Endothelial cell of umbilical vein (primary cell): ENCODE data around the gene FADS2. TPM values are rescaled to one million over a fixed set of nuclear protein-coding genes. Genes with fewer than 3 reads are reported as not detected.

Experiments used
- BruUV-seq: library from RNA; stranded (reverse); fragments of 400-500 nt; replicated peaks from 2 replicates; lab custom pipeline; 2021; lab: Mats Ljungman, UMichigan
- CTCF ChIA-PET: fragments of 300-600, 350-600 bp; sonication (Branson Sonifier 250); formaldehyde crosslinking; loops from one replicate; lab custom pipeline; 2021; ENCODE audit warnings: antibody characterized with exemption, inconsistent platforms; lab: Charles Lee
- POLR2A ChIA-PET: fragments of 300-600, 350-600 bp; sonication (Branson Sonifier 250); formaldehyde crosslinking; loops from one replicate; lab custom pipeline; 2021; ENCODE audit warnings: antibody characterized with exemption, inconsistent platforms; lab: Charles Lee
- DNase-seq: peaks from one replicate; pipeline ENCODE4 v3.0.0-alpha.2; 2011; ENCODE audit warnings: low read depth, low spot score
- FAIRE-seq: peaks from 2 replicates; lab custom pipeline; 2011; peaks lifted over from hg19 to GRCh38; lab: Jason Lieb, UNC
- H2AFZ ChIP-seq: 2 replicates; pipeline ENCODE4 v1.6.0; 2012; ENCODE audit warnings: low read depth, low read length, control low read depth, inconsistent platforms
- H3K27ac ChIP-seq: 2 replicates; pipeline ENCODE4 v1.5.1; 2011; ENCODE audit warnings: low read depth, mild to moderate bottlenecking, control low read depth, low read length, moderate library complexity; ENCODE audit not compliant: insufficient read depth
- H3K27me3 ChIP-seq, 2 experiments: 2 replicates each; pipeline versions ENCODE4 v1.6.0 to v1.6.1; 2011; ENCODE audit warnings: low read length in 2 of 2, mixed read lengths in 1 of 2; ENCODE audit not compliant: control insufficient read depth in 2 of 2, insufficient read depth in 2 of 2
- H3K36me3 ChIP-seq, 2 experiments: 2 replicates in 1 of 2; 3 replicates in 1 of 2; pipeline ENCODE4 v1.5.1; 2011; ENCODE audit warnings: low read length in 2 of 2, mild to moderate bottlenecking in 1 of 2, moderate library complexity in 1 of 2; ENCODE audit not compliant: control insufficient read depth in 2 of 2, insufficient read depth in 2 of 2; ENCODE audit errors: extremely low read depth in 1 of 2
- H3K4me1 ChIP-seq: 3 replicates; pipeline ENCODE4 v1.5.1; 2011; ENCODE audit warnings: mild to moderate bottlenecking, low read length; ENCODE audit not compliant: control insufficient read depth, insufficient read depth; ENCODE audit errors: extremely low read depth
- H3K4me2 ChIP-seq: 2 replicates; pipeline ENCODE4 v1.6.1; 2011; ENCODE audit warnings: low read length, control low read depth, mixed read lengths; ENCODE audit not compliant: insufficient read depth
- H3K4me3 ChIP-seq, 3 experiments: fragments of 200-600 bp in 1 of 3; sonication (generic), shearing (Covaris generic) in 1 of 3; replicated peaks in 1 of 3; 2 replicates each; pipeline ENCODE4 v1.5.1; 2011 to 2016; ENCODE audit warnings: control low read depth in 3 of 3, low read length in 3 of 3, mild to moderate bottlenecking in 2 of 3, inconsistent platforms in 1 of 3, low read depth in 1 of 3, moderate library complexity in 1 of 3; ENCODE audit not compliant: insufficient read depth in 1 of 3
- H3K79me2 ChIP-seq: 2 replicates; pipeline ENCODE4 v1.6.0; 2012; ENCODE audit warnings: low read length, inconsistent platforms; ENCODE audit not compliant: control insufficient read depth, insufficient read depth
- H3K9ac ChIP-seq: replicated peaks from 2 replicates; pipeline ENCODE3; 2011; ENCODE audit warnings: low read length, control low read depth; ENCODE audit not compliant: insufficient read depth; ENCODE audit errors: extremely low read depth
- H3K9me1 ChIP-seq: replicated peaks from 3 replicates; pipeline ENCODE4 v1.6.0; 2011; ENCODE audit warnings: mild to moderate bottlenecking, low read length; ENCODE audit not compliant: control insufficient read depth, insufficient read depth; ENCODE audit errors: extremely low read depth
- H3K9me3 ChIP-seq: replicated peaks from 2 replicates; pipeline ENCODE4 v1.5.1; 2012; ENCODE audit warnings: low read length, inconsistent platforms; ENCODE audit not compliant: control insufficient read depth, insufficient read depth
- H4K20me1 ChIP-seq: replicated peaks from 2 replicates; pipeline ENCODE3; 2011; ENCODE audit warnings: mild to moderate bottlenecking, low read length; ENCODE audit not compliant: control insufficient read depth, insufficient read depth; ENCODE audit errors: extremely low read depth
- CTCF ChIP-seq, 2 donors: IDR thresholded peaks; 1 replicate in 1 of 2; 2 replicates in 1 of 2; pipeline ENCODE4 v1.5.1; 2011; ENCODE audit warnings: low read length in 2 of 2, mild to moderate bottlenecking in 2 of 2, moderate library complexity in 2 of 2, control low read depth in 1 of 2, inconsistent platforms in 1 of 2, low read depth in 1 of 2; ENCODE audit not compliant: insufficient read depth in 1 of 2; ENCODE audit errors: extremely low read depth in 1 of 2
- EZH2 ChIP-seq: IDR thresholded peaks from 2 replicates; pipeline ENCODE4 v1.6.1; 2012; ENCODE audit warnings: borderline replicate concordance, low read depth, mild to moderate bottlenecking, moderate library complexity, low read length, inconsistent platforms; ENCODE audit not compliant: severe bottlenecking
- FOS ChIP-seq: IDR thresholded peaks from 2 replicates; pipeline ENCODE4 v1.6.1; 2011; ENCODE audit warnings: mild to moderate bottlenecking, low read length, moderate library complexity, borderline replicate concordance; ENCODE audit not compliant: insufficient read depth
- GATA2 ChIP-seq: IDR thresholded peaks from 2 replicates; pipeline ENCODE4 v1.7.0; 2011; ENCODE audit warnings: low read depth, mild to moderate bottlenecking, moderate library complexity, mixed read lengths, low read length; ENCODE audit not compliant: insufficient read length, insufficient read depth
- JUN ChIP-seq: IDR thresholded peaks from 2 replicates; pipeline ENCODE4 v1.6.1; 2011; ENCODE audit warnings: borderline replicate concordance, low read depth; ENCODE audit not compliant: insufficient read length, insufficient read depth
- MAX ChIP-seq: IDR thresholded peaks from 2 replicates; pipeline ENCODE4 v1.6.1; 2011; ENCODE audit not compliant: insufficient read depth, insufficient read length
- MYC ChIP-seq: IDR thresholded peaks from one replicate; pipeline ENCODE4 v1.6.1; 2011; ENCODE audit warnings: mild to moderate bottlenecking, low read depth, low read length
- POLR2A ChIP-seq: IDR thresholded peaks from 2 replicates; pipeline ENCODE4 v1.6.1; 2012; ENCODE audit warnings: low read depth, mild to moderate bottlenecking, control low read depth, low read length
- POLR2AphosphoS5 ChIP-seq: IDR thresholded peaks from 2 replicates; pipeline ENCODE4 v1.6.1; 2012; ENCODE audit warnings: low read depth, mild to moderate bottlenecking, control low read depth, low read length, moderate library complexity; ENCODE audit not compliant: insufficient read depth
- dilution Hi-C: fragments of 300-500 bp; cut with MboI; formaldehyde crosslinking; loops from one replicate; pipeline ENCODE4 v1.15.0; 2019; ENCODE audit warnings: low sequenced_read_pairs; ENCODE audit not compliant: extremely low pct_ligation_motif_present
- intact Hi-C: fragments of 100-400 bp; cut with micrococcal nuclease; formaldehyde crosslinking; loops from one replicate; pipeline ENCODE4 v1.10.0; 2022
- polyA plus RNA-seq, 4 experiments: library from polyadenylated mRNA; depleted of rRNA in 3 of 4; stranded (reverse) in 3 of 4; unstranded in 1 of 4; fragments of >200 nt; gene quantifications; 2 replicates each; pipeline versions ENCODE4 v1.2.1 to v1.2.3, GENCODE V29; 2011 to 2012; ENCODE audit warnings: missing spikeins in 1 of 4
- total RNA-seq: library from RNA; stranded (reverse); gene quantifications from 2 replicates; pipeline ENCODE4 v1.2.3, GENCODE V29; 2021

Gene FADS2
- total and polyA plus RNA-seq, 2 donors (not counting 3 experiments of a cell fraction or from before 2014, with no cell fraction given) = 668 to 898 TPM

- TF ChIP-seq FOS = no peak
- TF ChIP-seq MYC = no peak
- no peak for TF ChIP-seq JUN
- no peak for TF ChIP-seq MAX
- no peak for TF ChIP-seq EZH2
- TF ChIP-seq GATA2 = no peak
- no peak for TF ChIP-seq POLR2AphosphoS5
- TF ChIP-seq CTCF (IDR thresholded peaks at IDR 0.05; ENCODE audit: extremely low read depth in 1 of 2, insufficient read depth in 1 of 2, low read depth in 1 of 2, low read length in 2 of 2) = no peak
- TF ChIP-seq POLR2A = no peak
- Histone ChIP-seq H3K9ac (no peak overlapping the region), H3K4me1 (peaks cover 36% of the 10 kb centered on the region), H3K27ac (no peak overlapping the region), H3K4me2 (no peak overlapping the region), H3K36me3 (peaks cover 0 to 10% of the 10 kb centered on the region in 2 experiments), H3K4me3 (no peak overlapping the region), H3K79me2 (peaks cover 78% of the 10 kb centered on the region), H3K27me3 (no peaks in the 10 kb centered on the region), H2AFZ (no peak overlapping the region), H3K9me3 (no peaks in the 10 kb centered on the region), H3K9me1 (no peaks in the 10 kb centered on the region), H4K20me1 (no peaks in the 10 kb centered on the region)
- dilution Hi-C loops = no loop called here
- CTCF ChIA-PET = interaction anchor here (0.7 to 3.1 kb wide), 3 partner anchors 11 to 14 kb away, joined by 3 to 19 read pairs (median 5); no protein-coding TSS in a partner anchor
- DNase-seq = no peak
- no peak for FAIRE-seq
- POLR2A ChIA-PET = no interaction called here
- intact Hi-C loops = no loop called here
- no TSS peak for BruUV-seq
These were observed 57.2 kb downstream of the FADS2 start for GRCh38 chr11:61885166-61885778.
